ENCODE data around the gene ANXA1. TPM values are rescaled to one million over a fixed set of nuclear protein-coding genes. Genes with fewer than 3 reads are reported as not detected.
A peak's percentile ranks its signal among the peaks of the same experiment; 100 is the strongest.

The ANXA1 gene
- total RNA-seq, 1 donor from 2014 or later, result 309 TPM

DNA sequence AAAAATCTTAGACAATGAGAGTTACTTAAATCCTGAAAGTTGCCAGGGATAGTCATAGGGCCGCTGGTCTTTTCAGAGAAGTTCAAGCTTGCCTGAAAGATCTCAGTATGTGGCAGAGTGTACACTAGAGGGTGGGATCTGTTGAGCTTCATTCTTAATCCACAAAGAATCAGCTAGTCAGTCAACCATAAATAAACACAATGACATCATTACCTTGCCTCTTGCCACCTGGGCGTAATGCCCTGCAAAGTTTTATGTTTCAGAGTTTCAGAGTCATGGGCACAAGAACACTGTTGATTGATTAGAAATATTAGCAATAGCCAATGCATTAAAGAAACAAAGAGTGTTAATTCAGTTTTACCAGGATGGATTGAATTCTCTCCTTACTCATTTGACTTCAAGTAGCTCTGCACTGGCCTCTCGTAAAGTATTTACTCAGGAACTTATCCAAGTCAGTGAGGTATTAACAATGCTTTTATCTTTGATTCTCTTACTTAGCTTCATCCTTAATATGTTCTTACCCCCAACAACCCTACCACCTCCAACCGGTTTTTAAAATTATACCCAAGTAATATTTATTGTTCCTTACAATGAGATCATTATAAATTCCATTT is 14.3 kb upstream of the ANXA1 start:
- DNase-seq (ENCODE audit: low read depth), result no peak
- H3K4me3 ChIP-seq (ENCODE audit: low read depth, low read length), result no peak overlapping the region
- TF ChIP-seq, protein P1, sequence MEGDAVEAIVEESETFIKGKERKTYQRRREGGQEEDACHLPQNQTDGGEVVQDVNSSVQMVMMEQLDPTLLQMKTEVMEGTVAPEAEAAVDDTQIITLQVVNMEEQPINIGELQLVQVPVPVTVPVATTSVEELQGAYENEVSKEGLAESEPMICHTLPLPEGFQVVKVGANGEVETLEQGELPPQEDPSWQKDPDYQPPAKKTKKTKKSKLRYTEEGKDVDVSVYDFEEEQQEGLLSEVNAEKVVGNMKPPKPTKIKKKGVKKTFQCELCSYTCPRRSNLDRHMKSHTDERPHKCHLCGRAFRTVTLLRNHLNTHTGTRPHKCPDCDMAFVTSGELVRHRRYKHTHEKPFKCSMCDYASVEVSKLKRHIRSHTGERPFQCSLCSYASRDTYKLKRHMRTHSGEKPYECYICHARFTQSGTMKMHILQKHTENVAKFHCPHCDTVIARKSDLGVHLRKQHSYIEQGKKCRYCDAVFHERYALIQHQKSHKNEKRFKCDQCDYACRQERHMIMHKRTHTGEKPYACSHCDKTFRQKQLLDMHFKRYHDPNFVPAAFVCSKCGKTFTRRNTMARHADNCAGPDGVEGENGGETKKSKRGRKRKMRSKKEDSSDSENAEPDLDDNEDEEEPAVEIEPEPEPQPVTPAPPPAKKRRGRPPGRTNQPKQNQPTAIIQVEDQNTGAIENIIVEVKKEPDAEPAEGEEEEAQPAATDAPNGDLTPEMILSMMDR (conservative IDR thresholded peaks at IDR 0.05; ENCODE audit: low read depth, low read length), result peak; percentile 30

DNA sequence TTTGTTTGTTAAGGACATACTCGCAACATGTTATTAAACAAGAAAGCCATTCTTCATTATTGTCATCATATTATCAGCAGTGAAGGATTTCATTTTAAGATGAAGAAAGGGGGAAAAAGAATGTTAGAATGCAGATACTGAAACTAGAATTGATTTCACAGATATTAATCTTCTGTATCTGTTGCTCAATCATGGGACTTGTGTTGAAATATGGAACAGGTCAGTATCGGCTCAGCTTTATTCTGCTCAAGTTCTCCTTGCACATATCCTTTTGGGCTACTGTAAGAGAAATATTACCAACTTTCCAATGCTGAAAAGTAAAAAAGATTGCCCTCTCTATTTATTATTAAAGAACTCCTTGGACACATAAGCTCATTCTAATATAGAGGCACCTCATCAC is 13.8 kb upstream of the ANXA1 start:
- DNase-seq (ENCODE audit: low read depth), result no peak
- H3K4me3 ChIP-seq (ENCODE audit: low read depth, low read length), result no peak overlapping the region
- TF ChIP-seq, protein P1 (conservative IDR thresholded peaks at IDR 0.05; ENCODE audit: low read depth, low read length), result no peak

GRCh38 chr9:73138516-73138915 is 13.1 kb upstream of the ANXA1 start:
- H3K4me3 ChIP-seq (ENCODE audit: low read depth, low read length), result no peak overlapping the region
- TF ChIP-seq, protein P1 (conservative IDR thresholded peaks at IDR 0.05; ENCODE audit: low read depth, low read length), result no peak
- no peak for DNase-seq (ENCODE audit: low read depth)

DNA sequence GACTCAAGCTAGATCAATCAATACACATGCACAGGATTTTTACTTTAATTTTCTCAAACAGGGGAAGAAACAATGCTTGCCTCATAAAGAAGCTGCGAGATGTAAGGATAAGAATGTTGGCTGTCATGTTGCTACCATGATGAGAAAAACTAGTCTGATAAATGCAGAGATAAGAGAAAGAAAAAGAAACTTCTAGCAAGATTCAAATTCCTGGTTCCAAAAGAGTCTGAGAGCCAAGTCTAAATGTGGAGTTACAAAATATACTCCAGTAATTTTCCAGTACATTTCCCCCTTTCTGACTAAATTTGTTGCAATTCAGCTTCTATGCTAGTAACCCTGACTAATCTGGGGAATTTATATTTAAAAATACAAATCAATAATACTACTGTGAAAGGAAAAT is 10.4 kb upstream of the ANXA1 start:
- TF ChIP-seq, protein P1 (conservative IDR thresholded peaks at IDR 0.05; ENCODE audit: low read depth, low read length), result no peak

GRCh38 chr9:73143711-73144328 is 7.8 kb upstream of the ANXA1 start:
- H3K4me3 ChIP-seq (ENCODE audit: low read depth, low read length), result no peak overlapping the region
- TF ChIP-seq, protein P1 (conservative IDR thresholded peaks at IDR 0.05; ENCODE audit: low read depth, low read length), result no peak
- no peak for DNase-seq (ENCODE audit: low read depth)

More for the DNA sequence above, 10.4 kb upstream of the ANXA1 start:
- H3K4me3 ChIP-seq (ENCODE audit: low read depth, low read length), result no peak overlapping the region
- no peak for DNase-seq (ENCODE audit: low read depth)

GRCh38 chr9:73146111-73146815 is 5.4 kb upstream of the ANXA1 start:
- DNase-seq (ENCODE audit: low read depth), result no peak
- TF ChIP-seq, protein P1 (conservative IDR thresholded peaks at IDR 0.05; ENCODE audit: low read depth, low read length), result no peak
- no peak overlapping the region for H3K4me3 ChIP-seq (ENCODE audit: low read depth, low read length)
